Thyroid gland (tissue), 4 donors: ENCODE measurements around the gene DIS3L2. TPM values are rescaled to one million over a fixed set of nuclear protein-coding genes. Genes with fewer than 3 reads are reported as not detected.

ENCODE experiments used
- DNase-seq, 2 donors: peaks; one replicate each; pipeline ENCODE4 v3.0.0-alpha.2; 2019
- H3K27ac ChIP-seq, 3 donors: fragments of 200-600 bp; sonication (generic); 1 replicate in 2 of 3; 2 replicates in 1 of 3; pipeline ENCODE4 v1.5.1; 2016 to 2019; ENCODE audit warnings: mild to moderate bottlenecking in 1 of 3, moderate library complexity in 1 of 3
- H3K27me3 ChIP-seq: fragments of 200-600 bp; sonication (generic); one replicate; pipeline ENCODE4 v1.5.1; 2019
- H3K36me3 ChIP-seq, 2 donors: fragments of 200-600 bp; sonication (generic); one replicate each; pipeline ENCODE4 v1.5.1; 2016 to 2019
- H3K4me1 ChIP-seq, 2 donors: fragments of 200-600 bp; sonication (generic); one replicate each; pipeline ENCODE4 v1.5.1; 2017 to 2019
- H3K4me3 ChIP-seq, 3 donors: fragments of 200-600 bp; sonication (generic); replicated peaks in 1 of 3; 1 replicate in 2 of 3; 2 replicates in 1 of 3; pipeline ENCODE4 v1.5.1; 2016; ENCODE audit warnings: mild to moderate bottlenecking in 1 of 3
- H3K9me3 ChIP-seq: fragments of 200-600 bp; sonication (generic); one replicate; pipeline ENCODE4 v1.5.1; 2017
- CTCF ChIP-seq, 6 experiments: fragments of 200-600 bp in 3 of 6; fragments of 450-650 bp in 3 of 6; sonication (generic) in 3 of 6; IDR thresholded peaks; one replicate each; pipeline ENCODE4 v1.5.1; 2016 to 2019; ENCODE audit warnings: antibody characterized with exemption in 6 of 6, mild to moderate bottlenecking in 2 of 6, inconsistent platforms in 1 of 6, moderate library complexity in 1 of 6
- POLR2A ChIP-seq, 2 donors: fragments of 450-650 bp; IDR thresholded peaks; one replicate each; pipeline ENCODE4 v1.6.1; 2017; ENCODE audit warnings: antibody characterized with exemption in 2 of 2, mild to moderate bottlenecking in 2 of 2, moderate library complexity in 1 of 2
- WGBS, 2 donors: methylation state at CpG; one replicate each; pipeline ENCODE4 v1.1.5; 2017; 5-methylcytosine and 5-hydroxymethylcytosine counted together
- intact Hi-C: fragments of 100-400 bp; cut with DNase I; formaldehyde crosslinking; loops from one replicate; pipeline ENCODE4 v1.15.1; 2023
- total RNA-seq, 4 donors: library from RNA; depleted of rRNA; stranded (reverse); fragments of >200 nt; gene quantifications; one replicate each; pipeline ENCODE4 v1.2.3, GENCODE V29; 2016

The DIS3L2 gene
- total RNA-seq, 4 donors from 2014 or later: 42.2 to 68.7 (median 50.3) TPM

DNA sequence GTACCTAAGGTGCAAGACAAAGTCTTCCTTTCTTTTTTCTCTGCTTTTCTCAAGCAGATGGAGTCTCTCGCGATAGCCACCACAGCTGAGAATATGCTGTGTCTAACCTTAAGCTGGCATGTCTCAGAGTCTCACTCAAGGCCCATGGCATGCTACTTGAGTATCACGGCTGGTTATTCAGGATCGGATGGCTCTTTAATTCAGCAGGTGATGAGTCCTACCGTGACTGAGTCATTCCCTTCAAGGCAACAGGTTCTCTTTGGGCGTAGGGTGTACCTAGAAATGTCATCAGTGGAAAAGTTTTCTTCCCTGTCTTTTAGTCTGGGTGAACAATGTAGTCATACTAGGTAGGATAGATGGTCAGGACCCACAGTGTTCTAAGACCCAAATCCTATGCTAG is 136.2 kb downstream of the DIS3L2 start:
- no peak overlapping the region for H3K27ac ChIP-seq
- 97% methylated on average over 6 of the region's 6 CpGs for WGBS, 2 donors
- no peak for TF ChIP-seq POLR2A (IDR thresholded peaks at IDR 0.05)
- TF ChIP-seq CTCF (IDR thresholded peaks at IDR 0.05): no peak

DNA sequence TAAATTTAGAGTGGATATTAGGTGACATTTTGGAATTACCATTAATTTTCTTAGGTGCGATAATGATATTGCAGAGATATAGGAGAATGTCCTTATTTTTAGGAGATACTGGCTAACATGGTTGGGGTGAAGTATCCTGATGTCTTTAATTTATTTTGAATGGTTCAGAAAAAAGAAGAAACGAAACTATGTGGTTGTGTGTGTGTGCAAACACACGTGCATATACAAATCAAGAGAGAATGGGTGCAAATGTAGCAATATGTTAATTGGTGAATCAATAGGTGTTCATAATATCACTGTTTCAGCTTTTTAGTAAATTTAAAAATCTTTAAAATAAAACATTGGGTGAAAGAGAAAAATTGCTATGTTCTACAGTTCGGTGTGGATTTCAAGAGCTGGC is 140.9 kb downstream of the DIS3L2 start:
- 95% methylated on average over 4 of the region's 4 CpGs for WGBS, 2 donors

More for the DNA sequence above, 136.2 kb downstream of the DIS3L2 start:
- no peak for DNase-seq
- no peaks in the 10 kb centered on the region for H3K27me3 ChIP-seq
- intact Hi-C loops: no loop called here
- peaks cover 0 to 4% of the 10 kb centered on the region in 2 donors for H3K4me1 ChIP-seq
- no peaks in the 10 kb centered on the region for H3K9me3 ChIP-seq
- H3K36me3 ChIP-seq: no peaks in the 10 kb centered on the region
- no peak overlapping the region for H3K4me3 ChIP-seq

GRCh38 chr2:232103140-232103737 is 141.7 kb downstream of the DIS3L2 start:
- Histone ChIP-seq H3K4me3 (no peak overlapping the region), H3K27me3 (no peaks in the 10 kb centered on the region), H3K9me3 (no peaks in the 10 kb centered on the region), H3K27ac (no peak overlapping the region), H3K4me1 (peaks cover 18 to 21% of the 10 kb centered on the region in 2 donors), H3K36me3 (no peaks in the 10 kb centered on the region)
- intact Hi-C loops: no loop called here
- WGBS, 2 donors: 91 to 93% methylated on average over 2 of the region's 2 CpGs
- no peak for DNase-seq
- no peak for TF ChIP-seq CTCF (IDR thresholded peaks at IDR 0.05)
- TF ChIP-seq POLR2A (IDR thresholded peaks at IDR 0.05): no peak

More for the DNA sequence above, 140.9 kb downstream of the DIS3L2 start:
- Histone ChIP-seq H3K27me3 (no peaks in the 10 kb centered on the region), H3K9me3 (no peaks in the 10 kb centered on the region), H3K27ac (no peak overlapping the region), H3K4me1 (peaks cover 18 to 21% of the 10 kb centered on the region in 2 donors), H3K36me3 (no peaks in the 10 kb centered on the region), H3K4me3 (no peak overlapping the region)
- intact Hi-C loops: no loop called here
- TF ChIP-seq CTCF (IDR thresholded peaks at IDR 0.05): no peak
- TF ChIP-seq POLR2A (IDR thresholded peaks at IDR 0.05): no peak
- DNase-seq: no peak

DNA sequence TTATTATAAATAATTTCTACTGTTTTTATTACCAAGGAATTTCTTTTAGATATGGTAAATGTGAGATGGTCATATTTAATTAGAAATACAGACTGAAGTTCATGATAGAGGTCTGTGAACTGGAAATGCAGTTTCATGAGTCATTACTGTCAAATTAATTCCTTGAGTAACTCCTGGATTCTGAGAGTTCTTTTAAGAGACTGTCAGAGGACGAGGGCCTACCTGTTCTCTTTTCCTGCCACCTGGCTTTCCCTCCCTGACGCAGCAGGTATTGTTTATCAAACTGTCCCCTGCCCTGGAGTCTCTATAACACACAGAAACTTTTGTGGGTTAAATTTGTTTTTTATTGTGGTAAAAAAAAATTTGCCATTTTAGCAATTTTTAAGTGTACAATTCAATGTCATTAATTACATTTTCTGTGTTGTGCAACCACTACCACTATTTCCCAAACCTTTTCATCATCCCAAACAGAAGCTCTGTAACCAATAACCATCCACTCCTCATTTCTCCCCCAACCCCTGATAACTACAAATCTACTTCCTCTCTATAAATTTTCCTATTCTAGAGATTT is 142.6 kb downstream of the DIS3L2 start:
- no peak overlapping the region for H3K4me3 ChIP-seq
- H3K27me3 ChIP-seq: no peaks in the 10 kb centered on the region
- peaks cover 18 to 21% of the 10 kb centered on the region in 2 donors for H3K4me1 ChIP-seq
- H3K27ac ChIP-seq: peak overlapping the region in 2 of 3 donors; percentile 1 to 22
- WGBS, 2 donors: 45 to 60% methylated on average over 2 of the region's 2 CpGs
- no peaks in the 10 kb centered on the region for H3K9me3 ChIP-seq
- DNase-seq: peak; percentile 47 to 60
- no peaks in the 10 kb centered on the region for H3K36me3 ChIP-seq
- TF ChIP-seq POLR2A (IDR thresholded peaks at IDR 0.05) (no peak), CTCF (IDR thresholded peaks at IDR 0.05) (peak in 2 of 6 experiments; percentile 10 to 20)
- intact Hi-C loops: no loop called here

DNA sequence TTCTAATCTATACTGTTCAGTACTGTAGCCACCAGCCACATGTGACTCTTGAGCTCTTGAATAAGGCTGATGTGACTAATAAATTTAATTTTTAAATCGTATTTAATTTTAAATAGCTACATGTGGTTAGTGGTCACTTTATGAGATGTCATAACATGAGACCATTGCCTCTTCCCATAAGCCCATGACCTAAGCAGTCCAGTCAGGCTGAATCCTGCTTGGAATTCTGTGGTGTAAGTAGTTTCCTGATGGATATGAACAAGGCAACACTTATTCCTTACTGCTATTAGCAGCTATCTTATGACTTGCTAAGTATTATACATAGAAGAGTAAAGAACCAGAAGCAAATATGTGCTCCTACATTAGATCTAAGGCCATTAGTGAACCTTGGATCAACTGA is 150.0 kb downstream of the DIS3L2 start:
- WGBS, 2 donors: 93 to 97% methylated on average over 1 of the region's 1 CpG

More for the DNA sequence above, 150.0 kb downstream of the DIS3L2 start:
- no peak for TF ChIP-seq POLR2A (IDR thresholded peaks at IDR 0.05)
- TF ChIP-seq CTCF (IDR thresholded peaks at IDR 0.05): no peak
- Histone ChIP-seq H3K36me3 (no peaks in the 10 kb centered on the region), H3K4me3 (no peak overlapping the region), H3K27ac (no peak overlapping the region), H3K4me1 (no peaks in the 10 kb centered on the region), H3K27me3 (no peaks in the 10 kb centered on the region), H3K9me3 (no peaks in the 10 kb centered on the region)
- no peak for DNase-seq
- intact Hi-C loops: no loop called here
